Ishikawa (cell line): ENCODE data around the gene SRSF3.

Experiments
- CREB1 ChIP-seq: IDR thresholded peaks from 2 replicates; pipeline ENCODE4 v1.6.1; 2012; ENCODE audit warnings: low read depth
- EP300 ChIP-seq: IDR thresholded peaks from 2 replicates; pipeline ENCODE4 v1.6.1; 2012; ENCODE audit warnings: borderline replicate concordance
- MAX ChIP-seq: IDR thresholded peaks from 2 replicates; pipeline ENCODE4 v1.6.1; 2012
- NFIC ChIP-seq: IDR thresholded peaks from 2 replicates; pipeline ENCODE4 v1.6.1; 2012
- RAD21 ChIP-seq: IDR thresholded peaks from 2 replicates; pipeline ENCODE4 v1.6.1; 2012; ENCODE audit warnings: low read depth
- REST ChIP-seq: IDR thresholded peaks from 2 replicates; pipeline ENCODE4 v1.6.1; 2012; ENCODE audit warnings: low read depth, mild to moderate bottlenecking
- TAF1 ChIP-seq: IDR thresholded peaks from 2 replicates; pipeline ENCODE4 v1.6.1; 2012; ENCODE audit warnings: low read depth, mild to moderate bottlenecking
- TCF12 ChIP-seq: IDR thresholded peaks from 2 replicates; pipeline ENCODE4 v1.6.1; 2012; ENCODE audit warnings: low read depth
- YY1 ChIP-seq: IDR thresholded peaks from 2 replicates; pipeline ENCODE4 v1.6.1; 2012; ENCODE audit warnings: low read depth

GRCh38 chr6:36577301-36577700, 16.9 kb upstream of the SRSF3 start:
- TF ChIP-seq RAD21: no peak
- peak; percentile 73; the same call in 1 of the 2 replicates for TF ChIP-seq EP300
- no peak for TF ChIP-seq MAX
- no peak for TF ChIP-seq REST
- TF ChIP-seq CREB1: no peak
- no peak; the same call in 1 of the 2 replicates for TF ChIP-seq TAF1
- no peak for TF ChIP-seq YY1
- peak; percentile 47 for TF ChIP-seq NFIC
- no peak for TF ChIP-seq TCF12
